ENCODE data around the gene CAMP. TPM values are rescaled to one million over a fixed set of nuclear protein-coding genes. Genes with fewer than 3 reads are reported as not detected.
A peak's percentile ranks its signal among the peaks of the same experiment; 100 is the strongest.

Gene CAMP
- total and polyA plus RNA-seq, 8 donors = 0.87 to 1.4 (median 0.92) TPM; not detected in 5

GRCh38 chr3:48180531-48181253 lies 42.6 kb upstream of the CAMP start:
- Histone ChIP-seq H3K27me3 (no peaks in the 10 kb centered on the region), H3K27ac (no peak overlapping the region), H3K4me1 (peaks cover 0 to 3% (median 0%) of the 10 kb centered on the region in 4 donors), H3K9me3 (no peaks in the 10 kb centered on the region), H3K36me3 (peaks cover 0 to 65% (median 39%) of the 10 kb centered on the region in 4 donors), H3K4me3 (no peak overlapping the region)
- no peak for DNase-seq
- intact Hi-C loops (cut with DNase I; ENCODE audit: low total_unique reads) = no loop called here
- TF ChIP-seq POLR2A (IDR thresholded peaks at IDR 0.05) (no peak), POLR2AphosphoS5 (IDR thresholded peaks at IDR 0.05) (no peak), EP300 (IDR thresholded peaks at IDR 0.05) (no peak), CTCF (IDR thresholded peaks at IDR 0.05) (no peak)
- WGBS, 5 donors = 78 to 88% (median 86%) methylated on average over 5 of the region's 5 CpGs

- peaks cover 14 to 30% (median 24%) of the 10 kb centered on the region in 4 donors for H3K4me1 ChIP-seq
- H3K27ac ChIP-seq = no peak overlapping the region
- TF ChIP-seq POLR2AphosphoS5 (IDR thresholded peaks at IDR 0.05) (no peak), EP300 (IDR thresholded peaks at IDR 0.05) (no peak), POLR2A (IDR thresholded peaks at IDR 0.05) (no peak), CTCF (IDR thresholded peaks at IDR 0.05) (no peak)
- no peak for DNase-seq
- intact Hi-C loops (cut with DNase I; ENCODE audit: low total_unique reads) = no loop called here
- H3K36me3 ChIP-seq = peaks cover 0 to 43% (median 20%) of the 10 kb centered on the region in 4 donors
- no peaks in the 10 kb centered on the region for H3K27me3 ChIP-seq
- no peak overlapping the region for H3K4me3 ChIP-seq
- WGBS, 5 donors = 85 to 91% (median 88%) methylated on average over 2 of the region's 2 CpGs
- no peaks in the 10 kb centered on the region for H3K9me3 ChIP-seq
Measured at GRCh38 chr3:48184299-48184698, 39.0 kb upstream of the CAMP start.

- WGBS, 5 donors = 77 to 87% (median 81%) methylated on average over 4 of the region's 4 CpGs
- intact Hi-C loops (cut with DNase I; ENCODE audit: low total_unique reads) = no loop called here
- Histone ChIP-seq H3K9me3 (no peaks in the 10 kb centered on the region), H3K36me3 (peaks cover 0 to 35% (median 17%) of the 10 kb centered on the region in 4 donors), H3K27ac (no peak overlapping the region), H3K4me3 (no peak overlapping the region), H3K4me1 (peaks cover 14 to 30% (median 24%) of the 10 kb centered on the region in 4 donors), H3K27me3 (no peaks in the 10 kb centered on the region)
- no peak for DNase-seq
- TF ChIP-seq POLR2AphosphoS5 (IDR thresholded peaks at IDR 0.05) (no peak), POLR2A (IDR thresholded peaks at IDR 0.05) (no peak), CTCF (IDR thresholded peaks at IDR 0.05) (no peak), EP300 (IDR thresholded peaks at IDR 0.05) (no peak)
Measured at GRCh38 chr3:48185129-48185528, 38.2 kb upstream of the CAMP start.

GRCh38 chr3:48186631-48187300 lies 36.5 kb upstream of the CAMP start:
- Histone ChIP-seq H3K27ac (peak overlapping the region in 1 of 5 donors; percentile 81), H3K9me3 (no peaks in the 10 kb centered on the region), H3K4me1 (peaks cover 14 to 30% (median 24%) of the 10 kb centered on the region in 4 donors), H3K4me3 (peak overlapping the region; percentile 61 to 99 (median 88)), H3K27me3 (no peaks in the 10 kb centered on the region), H3K36me3 (peaks cover 0 to 23% (median 12%) of the 10 kb centered on the region in 4 donors)
- DNase-seq = no peak
- TF ChIP-seq POLR2A (IDR thresholded peaks at IDR 0.05) (no peak), POLR2AphosphoS5 (IDR thresholded peaks at IDR 0.05) (no peak), CTCF (IDR thresholded peaks at IDR 0.05) (no peak), EP300 (IDR thresholded peaks at IDR 0.05) (no peak)
- intact Hi-C loops (cut with DNase I; ENCODE audit: low total_unique reads) = no loop called here
- 19 to 32% (median 30%) methylated on average over 7 of the region's 7 CpGs for WGBS, 5 donors
